ENCODE results near the gene SRSF10.
"Not testable (repeated sequence)": the region's sequence is repeated elsewhere in the genome, so short reads cannot be mapped to it uniquely, and the experiment has no call there.

The SRSF10 gene

DNA sequence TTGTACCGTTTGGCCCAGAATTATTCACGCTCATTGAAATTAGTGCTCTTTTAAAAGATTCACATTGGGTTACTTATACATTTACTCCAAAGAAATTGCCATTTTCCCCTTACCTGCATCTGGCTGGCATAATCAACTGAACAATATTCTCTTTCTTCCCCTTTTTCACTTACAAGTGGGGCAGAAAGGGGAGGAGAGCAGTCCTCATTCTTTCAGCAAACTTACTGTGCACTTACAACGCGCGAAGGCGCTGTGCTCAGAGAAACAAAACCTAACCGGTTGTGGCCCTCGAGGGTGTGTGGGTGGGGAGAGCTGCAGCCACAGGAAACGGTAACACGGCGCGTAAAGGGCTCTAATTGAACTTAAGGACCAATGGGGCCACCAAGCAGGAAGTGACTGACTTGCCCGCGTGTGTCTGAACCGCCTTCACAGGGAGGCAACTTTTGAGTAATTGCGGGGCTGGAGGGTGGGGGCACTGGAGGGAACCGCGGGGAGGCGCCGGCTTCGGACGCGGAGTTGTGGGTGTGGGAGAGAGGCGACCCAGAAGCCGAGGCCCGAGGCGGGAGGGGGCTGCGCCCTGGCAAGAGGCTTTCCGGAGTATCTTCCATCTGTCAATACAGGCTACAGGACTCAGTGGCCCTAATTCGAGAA, 21.2 kb downstream of the SRSF10 start:
- DNase-seq (ENCODE audit: low read depth in 3 of 3), result peak; percentile 66 to 82 (median 69)

DNA sequence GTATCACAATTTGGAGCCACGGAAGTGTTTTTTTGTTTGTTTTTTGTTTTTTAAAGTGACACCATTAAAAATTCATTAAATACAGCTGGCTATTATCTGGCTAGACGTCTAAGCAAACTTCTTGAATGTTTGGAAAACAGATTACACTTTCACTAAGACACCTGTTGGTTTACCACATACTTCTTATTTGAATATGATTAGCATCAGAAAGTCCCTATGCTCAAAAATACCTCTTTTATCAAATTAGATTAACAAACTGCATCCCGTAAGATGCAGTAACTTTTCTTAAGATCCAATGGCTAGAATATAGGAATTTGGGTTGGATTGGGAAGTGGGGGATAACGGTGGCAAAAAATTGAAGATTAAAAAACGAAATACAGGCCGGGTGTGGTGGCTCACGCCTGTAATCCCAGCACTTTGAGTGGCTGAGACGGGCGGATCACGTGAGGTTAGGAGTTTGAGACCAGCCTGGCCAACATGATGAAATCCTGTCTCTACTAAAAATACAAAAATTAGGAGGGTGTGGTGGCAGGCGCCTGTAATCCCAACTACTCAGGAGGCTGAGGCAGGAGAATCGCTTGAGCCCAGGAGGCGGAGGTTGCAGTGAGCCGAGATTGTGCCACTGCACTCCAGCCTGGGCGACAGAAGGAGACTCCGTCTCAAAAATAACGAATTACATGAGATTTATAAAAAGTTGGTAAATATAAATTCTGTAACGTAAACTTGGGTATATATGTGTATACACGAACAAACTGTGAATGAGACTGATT, 21.9 kb downstream of the SRSF10 start:
- not testable (repeated sequence) for DNase-seq (ENCODE audit: low read depth in 3 of 3)

DNA sequence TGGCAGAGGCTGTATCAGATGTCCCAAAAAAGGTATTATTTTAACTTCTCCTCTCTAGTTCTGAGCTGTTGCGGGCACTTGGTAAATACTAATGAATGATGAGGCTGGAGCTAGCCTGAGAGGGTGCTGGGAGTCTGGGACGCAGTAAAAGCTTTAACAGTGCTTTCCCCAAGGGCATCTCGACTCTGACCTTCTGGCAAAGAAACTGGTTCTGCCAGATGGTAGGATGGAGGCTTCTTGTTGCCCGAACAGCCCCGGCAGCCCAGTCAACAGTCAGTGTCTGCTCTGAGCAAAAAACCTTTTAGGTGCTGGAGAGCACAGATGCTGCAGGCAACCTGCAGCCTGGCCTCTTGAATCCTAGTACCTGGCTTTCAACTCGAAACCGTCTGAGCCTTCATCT, 23.0 kb downstream of the SRSF10 start:
- no peak for DNase-seq (ENCODE audit: low read depth in 3 of 3)

DNA sequence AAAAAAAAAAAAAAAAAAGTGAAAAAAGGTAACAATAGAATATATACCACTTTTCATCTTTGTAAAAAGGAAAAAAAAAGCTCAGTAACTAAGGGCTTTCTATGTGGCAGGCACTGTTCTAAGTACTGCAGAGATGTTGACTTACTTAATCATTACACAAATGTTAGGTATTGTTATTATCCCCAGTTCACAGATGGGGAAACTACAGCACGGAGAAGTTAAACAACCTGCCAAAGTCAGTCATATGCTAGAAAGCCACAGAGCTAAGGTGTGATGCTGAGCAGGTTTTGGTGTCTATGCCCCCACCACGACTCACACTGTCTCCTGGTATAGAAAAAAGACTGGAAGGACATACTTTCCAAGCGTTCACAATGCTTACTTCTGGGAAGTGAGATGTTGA, 27.1 kb downstream of the SRSF10 start:
- DNase-seq (ENCODE audit: low read depth in 3 of 3), result no peak

DNA sequence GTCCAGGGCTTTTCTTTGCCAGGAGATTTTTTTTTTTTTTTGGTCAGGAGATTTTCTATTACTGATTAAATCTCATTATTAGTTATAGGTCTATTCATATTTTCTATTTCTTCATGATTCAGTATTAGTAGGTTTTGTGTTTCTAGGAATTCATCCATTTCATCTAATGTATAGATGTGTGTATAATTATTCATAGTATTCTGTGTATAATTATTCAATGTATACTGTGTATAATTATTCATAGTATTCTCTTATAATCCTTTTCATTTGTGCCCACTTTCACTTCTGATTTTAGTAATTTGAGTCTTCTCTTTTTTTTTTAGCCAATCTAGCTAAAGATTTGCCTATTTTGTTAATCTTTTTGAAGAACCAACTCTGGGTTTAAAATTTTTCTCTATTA, 32.8 kb downstream of the SRSF10 start:
- no peak for DNase-seq (ENCODE audit: low read depth in 3 of 3)

DNA sequence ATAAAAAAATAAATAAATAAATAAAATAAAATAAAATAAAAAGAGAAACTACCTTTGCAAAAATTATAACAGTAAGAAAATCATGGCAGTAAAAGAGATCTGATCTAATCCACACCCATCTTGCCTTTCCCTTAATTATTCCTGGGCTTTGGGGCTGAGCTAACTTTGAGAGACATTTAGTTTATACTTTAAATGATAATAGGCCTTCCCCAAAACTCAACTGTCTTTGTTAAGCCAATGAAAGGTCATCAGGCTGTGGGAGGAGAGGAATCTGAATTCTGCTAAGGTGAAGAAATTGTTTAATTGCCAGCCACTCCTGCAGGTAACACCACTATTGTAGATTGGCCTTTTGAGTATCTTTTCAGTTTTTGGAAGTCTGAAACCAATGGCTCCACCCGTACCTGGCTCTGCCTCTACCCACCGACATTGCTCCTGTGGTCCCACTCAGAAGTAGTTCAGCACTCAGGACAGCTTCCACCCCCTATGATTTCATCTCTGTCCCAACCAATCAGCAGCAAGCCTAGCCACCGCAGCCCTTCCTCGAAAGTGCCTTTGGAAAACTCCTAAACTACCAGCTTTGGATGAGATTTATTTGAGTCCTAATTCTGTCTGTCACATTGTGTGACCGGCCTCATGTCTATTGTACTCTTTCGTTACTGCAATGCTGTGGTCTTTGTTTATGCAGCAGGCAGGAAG, 43.5 kb downstream of the SRSF10 start:
- no peak for DNase-seq (ENCODE audit: low read depth in 3 of 3)

DNA sequence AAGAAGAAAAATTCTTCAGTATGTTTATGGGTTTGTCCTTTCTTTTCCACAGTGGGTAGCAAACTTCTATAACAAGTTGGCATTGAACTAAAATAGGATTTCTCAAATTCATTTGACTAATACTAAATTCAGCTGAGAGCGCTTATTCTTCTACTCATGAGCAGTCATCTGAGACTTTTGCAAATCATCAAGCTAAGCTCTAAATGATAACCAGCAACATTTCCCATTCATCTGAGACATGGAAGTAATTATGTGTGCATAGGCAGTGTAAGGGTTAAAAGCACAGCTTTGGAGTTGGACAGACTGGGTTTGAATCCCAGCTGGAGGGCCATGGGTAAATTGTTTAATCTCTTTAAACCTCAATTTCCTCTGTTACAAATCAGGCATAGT, 48.6 kb downstream of the SRSF10 start:
- no peak for DNase-seq (ENCODE audit: low read depth in 3 of 3)

DNA sequence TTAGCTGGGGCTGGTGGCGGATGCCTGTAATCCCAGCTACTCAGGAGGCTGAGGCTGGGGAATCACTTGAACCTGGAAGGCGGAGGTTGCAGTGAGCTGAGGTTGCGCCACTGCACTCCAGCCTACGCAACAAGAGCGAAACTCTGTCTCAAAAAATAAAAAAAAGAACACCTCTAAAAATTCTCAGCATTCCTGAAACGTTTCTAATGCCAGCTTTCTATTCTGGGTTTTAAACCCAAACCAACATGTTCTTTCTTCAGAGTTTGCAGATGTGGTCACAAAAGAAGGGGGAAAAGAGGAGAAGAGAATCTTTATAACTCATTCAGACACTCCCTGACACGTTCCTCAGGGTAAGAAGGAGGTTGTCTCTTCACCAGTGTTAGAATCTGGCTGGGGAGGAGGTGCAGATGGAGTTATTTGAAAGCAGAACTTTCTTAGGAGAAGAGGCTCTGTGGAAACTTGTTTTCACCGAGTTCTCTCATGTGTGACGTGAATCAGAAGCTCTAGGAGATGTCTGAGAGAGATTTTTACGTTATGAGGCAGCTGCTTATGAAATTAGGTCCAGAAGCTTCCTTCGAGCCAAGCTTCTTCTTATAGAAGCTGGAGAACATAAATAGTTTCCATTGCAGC, 49.2 kb downstream of the SRSF10 start:
- DNase-seq (ENCODE audit: low read depth in 3 of 3), result no peak

DNA sequence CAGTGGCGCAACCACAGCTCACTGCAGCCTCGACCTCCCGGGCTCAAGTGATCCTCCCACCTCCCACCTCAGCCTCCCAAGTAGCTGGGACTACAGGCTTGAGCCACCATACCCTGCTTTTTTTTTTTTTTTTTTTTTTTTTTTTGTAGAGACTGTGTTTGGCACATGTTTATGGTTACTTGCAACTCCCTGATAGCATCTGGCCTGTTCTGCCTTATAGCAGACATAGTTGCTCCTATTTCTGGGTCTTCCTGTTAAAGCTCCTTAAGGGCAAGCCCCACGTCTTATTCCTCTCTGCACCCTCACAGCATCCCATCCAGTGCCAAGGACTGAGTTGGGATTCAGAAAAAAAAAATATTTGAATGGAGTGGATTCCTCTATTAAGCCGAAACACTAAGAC, 49.9 kb downstream of the SRSF10 start:
- DNase-seq (ENCODE audit: low read depth in 3 of 3), result no peak

DNA sequence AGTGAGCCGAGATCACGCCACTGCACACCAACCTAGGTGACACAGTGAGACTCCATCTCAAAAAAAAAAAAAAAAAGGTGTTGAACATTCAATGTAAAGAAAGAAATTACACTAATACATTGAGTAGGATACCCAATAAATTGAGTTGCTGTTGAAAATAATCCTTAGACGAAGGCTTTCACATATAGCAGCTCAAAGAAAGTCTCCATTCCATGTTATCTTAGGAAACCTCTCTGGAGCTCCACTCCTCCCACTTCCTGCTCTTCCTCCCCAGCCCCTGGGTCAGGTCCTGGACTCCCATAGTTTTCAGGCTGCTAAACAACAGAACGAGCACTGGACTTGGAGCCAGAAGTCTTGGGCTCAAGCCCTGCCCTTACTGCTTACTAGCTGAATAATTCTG, 51.3 kb downstream of the SRSF10 start:
- no peak for DNase-seq (ENCODE audit: low read depth in 3 of 3)

DNA sequence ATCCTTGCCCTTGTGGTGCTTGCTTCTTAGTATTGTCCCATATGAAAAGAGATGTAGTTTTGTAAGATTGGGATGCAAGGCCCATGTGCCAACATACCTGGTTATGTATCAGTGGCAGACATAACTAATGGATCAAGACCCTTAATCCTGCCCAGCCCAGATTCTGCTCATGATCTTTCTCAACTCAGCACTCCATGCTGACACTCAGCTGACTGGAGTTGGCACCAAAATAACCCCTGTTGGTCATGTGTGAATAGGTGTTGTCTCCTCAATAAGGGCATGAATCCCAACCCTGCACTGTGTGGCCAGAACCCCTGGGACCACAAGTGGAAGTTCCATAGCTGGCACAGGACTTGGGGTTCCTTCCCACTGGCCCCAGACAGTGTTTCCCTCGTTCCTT, 53.0 kb downstream of the SRSF10 start:
- no peak for DNase-seq (ENCODE audit: low read depth in 3 of 3)

DNA sequence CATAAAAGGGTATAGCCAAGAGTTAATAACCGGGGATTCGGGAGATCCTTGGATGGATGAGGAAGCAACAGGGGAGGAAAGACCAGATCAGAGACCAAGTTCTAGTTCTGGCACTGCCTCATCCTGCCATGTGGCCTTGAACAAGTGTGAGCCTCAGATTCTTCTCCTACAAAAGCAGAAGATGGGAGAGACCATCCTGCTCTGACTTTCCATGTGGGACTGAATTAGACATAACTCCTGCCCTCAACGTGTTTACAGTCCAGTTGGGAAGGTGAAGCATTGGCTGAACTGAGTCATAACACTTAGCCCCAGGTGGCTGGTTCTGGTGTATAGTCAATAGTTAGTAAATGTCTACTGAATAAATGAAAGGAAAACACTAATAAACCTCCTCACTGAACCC, 54.8 kb downstream of the SRSF10 start:
- no peak for DNase-seq (ENCODE audit: low read depth in 3 of 3)

DNA sequence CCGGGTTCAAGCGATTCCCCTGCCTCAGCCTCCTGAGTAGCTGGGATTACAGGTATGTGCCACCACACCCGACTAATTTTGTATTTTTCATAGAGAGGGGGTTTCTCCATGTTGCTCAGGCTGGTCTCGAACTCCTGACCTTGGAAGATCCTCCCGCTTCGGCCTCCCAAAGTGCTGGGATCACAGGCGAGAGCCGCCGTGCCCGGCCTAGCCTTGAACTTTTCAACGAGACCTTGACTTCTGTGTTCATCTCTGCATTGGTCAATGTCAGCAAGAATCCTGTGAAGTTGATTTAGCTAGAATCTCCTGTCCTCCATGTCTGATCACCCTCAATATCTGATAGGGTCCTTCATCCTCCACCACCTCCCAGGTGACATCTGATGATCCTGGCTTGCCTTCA, 55.5 kb downstream of the SRSF10 start:
- DNase-seq (ENCODE audit: low read depth in 3 of 3), result no peak

DNA sequence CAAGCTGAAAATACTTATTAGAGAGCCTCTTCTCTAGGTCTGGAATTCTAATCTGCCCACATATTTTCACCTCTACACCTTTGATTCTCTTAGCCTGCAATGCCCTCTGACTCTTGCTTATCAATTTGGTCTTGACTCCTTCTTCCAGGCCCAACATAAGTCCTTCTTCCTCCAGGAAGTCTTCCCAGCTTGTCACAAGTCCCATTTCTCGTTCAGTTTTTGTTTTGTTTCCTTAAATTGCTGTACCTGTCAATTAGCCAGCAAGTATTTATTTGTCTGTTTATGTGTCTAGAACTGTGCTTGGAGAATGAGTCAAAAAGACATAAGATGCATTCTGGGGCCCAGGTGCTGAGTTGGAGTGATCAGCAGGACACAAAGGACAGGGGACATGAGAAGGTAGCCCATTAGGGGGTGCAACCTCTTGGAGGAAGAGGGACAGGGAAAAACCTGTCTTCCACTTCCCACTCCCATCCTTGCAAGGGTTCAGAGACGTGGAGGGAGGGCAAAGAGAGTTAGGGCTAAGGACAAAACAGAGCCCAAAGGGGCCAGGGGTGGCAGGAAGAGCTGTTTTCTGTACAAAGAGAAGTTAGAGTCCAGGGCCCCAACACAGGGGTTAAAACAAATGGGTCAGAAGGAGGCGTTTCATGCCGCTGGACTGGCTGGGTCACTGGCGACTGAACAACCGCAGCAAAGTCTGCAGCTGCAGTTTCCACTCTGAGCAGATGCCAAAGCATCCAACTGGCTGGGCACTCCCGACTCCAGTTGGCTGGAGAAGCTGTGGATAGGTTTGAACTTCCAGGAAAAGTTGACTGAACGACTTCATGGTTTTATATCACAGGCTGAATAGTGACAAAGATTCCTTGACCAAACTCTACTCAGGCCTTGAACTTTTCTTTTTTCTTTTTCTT, 56.3 kb downstream of the SRSF10 start:
- DNase-seq (ENCODE audit: low read depth in 3 of 3), result no peak

DNA sequence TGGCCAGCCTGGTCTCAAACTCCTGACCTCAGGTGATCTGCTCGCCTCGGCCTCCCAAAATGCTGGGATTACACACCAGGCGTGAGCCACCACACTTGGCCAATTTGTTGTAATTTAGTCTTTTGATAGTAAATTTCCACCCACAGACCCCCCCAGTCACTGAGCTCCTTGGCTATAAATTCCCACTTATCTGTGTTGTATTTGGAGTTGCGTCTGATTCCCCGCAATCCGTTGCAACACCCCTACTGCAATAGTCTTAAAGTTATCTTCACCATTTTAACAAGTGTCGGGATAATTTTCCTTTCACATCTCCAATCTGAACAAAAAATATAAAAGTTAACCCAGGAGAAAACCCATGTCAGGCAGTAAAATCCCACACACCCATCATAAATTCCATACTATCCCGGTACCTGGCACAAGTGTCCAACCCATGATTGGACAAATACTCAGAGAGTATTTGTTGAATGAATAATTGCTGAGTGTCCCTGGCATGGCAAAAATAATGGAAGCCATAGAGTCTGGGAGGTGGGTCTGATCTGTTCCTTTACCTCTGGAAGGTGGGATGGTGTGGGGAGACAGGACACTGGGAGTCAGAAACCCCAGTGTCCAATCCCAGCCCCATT, 57.7 kb downstream of the SRSF10 start:
- DNase-seq (ENCODE audit: low read depth in 3 of 3), result no peak

DNA sequence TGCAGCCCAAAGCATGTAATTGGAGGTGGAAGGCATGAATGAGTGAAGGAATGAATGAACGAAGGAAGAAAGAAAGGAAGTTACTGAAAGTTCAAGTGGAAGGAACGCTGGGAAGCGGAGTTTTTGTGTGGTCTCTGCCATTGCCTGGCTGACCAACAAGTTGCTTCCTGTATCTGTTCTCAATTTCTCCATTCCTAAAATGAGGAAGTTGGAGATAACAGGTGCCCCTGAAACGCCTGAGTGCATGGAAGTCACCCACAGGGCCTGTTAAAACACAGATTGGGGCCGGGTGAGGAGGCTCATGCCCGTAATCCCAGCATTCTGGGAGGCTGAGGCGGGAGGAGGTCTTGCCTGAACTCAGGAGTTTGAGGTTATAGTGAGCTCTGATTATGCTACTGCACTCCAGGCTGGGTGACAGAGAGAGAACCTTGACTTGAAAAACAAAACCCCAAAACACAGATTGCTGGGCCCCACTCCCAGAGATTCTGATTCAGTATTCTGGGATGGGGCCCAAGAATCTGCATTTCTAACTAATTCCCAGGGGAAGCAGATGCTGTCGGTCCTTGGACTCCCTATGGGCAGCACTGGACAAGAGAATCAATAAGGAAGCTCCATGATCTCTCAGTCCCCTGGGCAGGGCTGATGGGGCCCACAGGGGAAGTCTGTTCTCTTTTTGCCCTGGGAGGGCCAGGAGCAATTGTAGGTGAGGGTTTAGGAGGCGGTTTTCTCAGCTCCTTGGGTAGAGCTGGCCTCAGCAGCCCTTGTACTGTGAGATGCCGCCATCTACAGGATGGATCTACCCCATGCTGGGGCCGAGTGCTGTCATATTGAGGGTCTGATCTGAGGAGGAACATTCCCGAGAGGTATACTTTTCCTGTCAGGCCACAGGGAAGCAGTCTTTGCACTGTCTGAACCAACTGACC, 63.7 kb downstream of the SRSF10 start:
- peak in 2 of 3 experiments; percentile 3 to 8 for DNase-seq (ENCODE audit: low read depth in 3 of 3)

DNA sequence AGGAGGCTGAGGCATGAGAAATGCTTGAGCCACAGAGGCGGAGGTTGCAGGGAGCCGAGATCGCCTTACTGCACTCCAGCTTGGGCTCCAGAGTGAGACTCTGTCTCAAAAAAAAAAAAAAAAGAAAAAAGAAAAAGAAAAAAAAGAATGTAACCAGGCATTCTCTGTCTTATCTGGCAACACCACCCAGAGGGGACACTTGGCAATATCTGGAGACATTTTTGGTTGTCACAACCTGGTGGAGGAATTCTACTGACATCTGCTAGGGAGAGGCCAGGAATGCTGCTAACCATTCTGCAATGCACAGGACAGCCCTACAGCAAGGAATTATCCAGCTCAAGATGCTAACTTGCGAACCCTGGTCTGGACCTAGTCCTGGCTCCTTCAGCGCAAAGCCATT, 64.7 kb downstream of the SRSF10 start:
- no peak for DNase-seq (ENCODE audit: low read depth in 3 of 3)

DNA sequence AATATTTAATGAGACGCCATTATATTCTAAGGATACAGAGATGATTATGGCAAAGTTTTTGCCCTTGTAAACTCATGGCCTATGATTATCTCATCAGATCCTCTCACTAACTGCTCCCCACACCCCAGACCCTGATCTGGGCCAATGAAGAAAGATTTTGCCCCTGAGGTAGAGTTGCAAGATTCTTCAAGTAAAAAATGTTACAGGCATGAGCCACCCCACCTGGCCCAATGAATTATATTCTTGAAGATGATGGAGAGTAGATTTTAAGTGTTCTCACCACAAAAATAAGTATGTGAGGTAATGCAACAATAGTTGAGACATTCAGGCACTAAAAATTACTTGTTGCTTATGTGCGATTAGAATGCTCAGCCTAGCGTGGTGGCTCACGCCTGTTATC, 65.2 kb downstream of the SRSF10 start:
- no peak for DNase-seq (ENCODE audit: low read depth in 3 of 3)

Data from stimulated activated CD4-positive, alpha-beta T cell treated with anti-CD3 and anti-CD28 coated beads, TNF-alpha, amount 100 ng/mL, for 4 hours (primary cell).